ENCODE data around the gene WDR70. TPM values are rescaled to one million over a fixed set of nuclear protein-coding genes. Genes with fewer than 3 reads are reported as not detected.
"Not testable (repeated sequence)": the region's sequence is repeated elsewhere in the genome, so short reads cannot be mapped to it uniquely, and the experiment has no call there.

Gene WDR70
- total RNA-seq, 3 donors from 2014 or later (not counting 1 experiment from before 2014, with no cell fraction given) = 36.3 to 47.0 (median 41.3) TPM

- Mint-ChIP-seq H3K4me3 (no peak overlapping the region), H3K36me3 (no peaks in the 10 kb centered on the region), H3K9me3 (no peaks in the 10 kb centered on the region), H3K27ac (peak overlapping the region in 1 of 2 donors; percentile 10), H3K27me3 (ENCODE audit: low read depth in 2 of 2) (no peaks in the 10 kb centered on the region), H3K4me1 (no peaks in the 10 kb centered on the region)
- Histone ChIP-seq H3K36me3 (ENCODE audit: control insufficient read depth, insufficient read depth, low read length) (peaks cover 6% of the 10 kb centered on the region), H3K27me3 (ENCODE audit: control insufficient read depth, insufficient read depth, low read length) (no peaks in the 10 kb centered on the region), H3K4me1 (ENCODE audit: control insufficient read depth, insufficient read depth, low read length) (no peaks in the 10 kb centered on the region), H3K4me3 (ENCODE audit: low read length) (no peak overlapping the region), H3K9me3 (ENCODE audit: control insufficient read depth, insufficient read depth, low read length) (no peaks in the 10 kb centered on the region), H3K27ac (ENCODE audit: low read length) (no peak overlapping the region)
- intact Hi-C loops (cut with micrococcal nuclease) = no loop called here
- no peak for ATAC-seq
- DNase-seq = no peak
- TF ChIP-seq CTCF (IDR thresholded peaks at IDR 0.05) = no peak
- 96% methylated on average over 3 of the region's 3 CpGs for WGBS (ENCODE audit: insufficient coverage)
These were observed 57.2 kb downstream of the WDR70 start for GRCh38 chr5:37436146-37436934.

GRCh38 chr5:37437711-37438110, 58.6 kb downstream of the WDR70 start:
- no peaks in the 10 kb centered on the region for H3K9me3 ChIP-seq (ENCODE audit: control insufficient read depth, insufficient read depth, low read length)
- no peaks in the 10 kb centered on the region for H3K9me3 Mint-ChIP-seq
- DNase-seq (no peak), ATAC-seq (no peak)
- H3K4me1 Mint-ChIP-seq = no peaks in the 10 kb centered on the region
- no peaks in the 10 kb centered on the region for H3K4me1 ChIP-seq (ENCODE audit: control insufficient read depth, insufficient read depth, low read length)
- H3K27ac ChIP-seq (ENCODE audit: low read length) = no peak overlapping the region
- intact Hi-C loops (cut with micrococcal nuclease) = no loop called here
- H3K36me3 Mint-ChIP-seq = no peaks in the 10 kb centered on the region
- H3K4me3 ChIP-seq (ENCODE audit: low read length) = no peak overlapping the region
- no peaks in the 10 kb centered on the region for H3K27me3 Mint-ChIP-seq (ENCODE audit: low read depth in 2 of 2)
- no peaks in the 10 kb centered on the region for H3K27me3 ChIP-seq (ENCODE audit: control insufficient read depth, insufficient read depth, low read length)
- no peak overlapping the region for H3K4me3 Mint-ChIP-seq
- no CpG with 5 or more reads among the region's 2 CpGs for WGBS (ENCODE audit: insufficient coverage)
- no peak overlapping the region for H3K27ac Mint-ChIP-seq
- peaks cover 6% of the 10 kb centered on the region for H3K36me3 ChIP-seq (ENCODE audit: control insufficient read depth, insufficient read depth, low read length)
- no peak for TF ChIP-seq CTCF (IDR thresholded peaks at IDR 0.05)

- not testable (repeated sequence) for DNase-seq; H3K27me3 Mint-ChIP-seq (ENCODE audit: low read depth in 2 of 2)
- H3K36me3 Mint-ChIP-seq = peaks cover 15% of the 10 kb centered on the region
These were observed 66.7 kb downstream of the WDR70 start for GRCh38 chr5:37445783-37446182.

GRCh38 chr5:37448941-37449340, 69.8 kb downstream of the WDR70 start:
- no peak overlapping the region for H3K27ac ChIP-seq (ENCODE audit: low read length)
- DNase-seq (no peak), ATAC-seq (no peak)
- Mint-ChIP-seq H3K4me1 (no peaks in the 10 kb centered on the region), H3K9me3 (no peaks in the 10 kb centered on the region), H3K27ac (no peak overlapping the region), H3K36me3 (peaks cover 15% of the 10 kb centered on the region), H3K27me3 (ENCODE audit: low read depth in 2 of 2) (no peaks in the 10 kb centered on the region), H3K4me3 (no peak overlapping the region)
- H3K36me3 ChIP-seq (ENCODE audit: control insufficient read depth, insufficient read depth, low read length) = peaks cover 5% of the 10 kb centered on the region
- H3K27me3 ChIP-seq (ENCODE audit: control insufficient read depth, insufficient read depth, low read length) = no peaks in the 10 kb centered on the region
- WGBS (ENCODE audit: insufficient coverage) = 93% methylated on average over 5 of the region's 6 CpGs
- H3K9me3 ChIP-seq (ENCODE audit: control insufficient read depth, insufficient read depth, low read length) = no peaks in the 10 kb centered on the region
- TF ChIP-seq CTCF (IDR thresholded peaks at IDR 0.05) = no peak
- intact Hi-C loops (cut with micrococcal nuclease) = no loop called here
- no peak overlapping the region for H3K4me3 ChIP-seq (ENCODE audit: low read length)
- H3K4me1 ChIP-seq (ENCODE audit: control insufficient read depth, insufficient read depth, low read length) = no peaks in the 10 kb centered on the region

More at GRCh38 chr5:37445783-37446182, 66.7 kb downstream of the WDR70 start:
- no CpG with 5 or more reads among the region's 3 CpGs for WGBS (ENCODE audit: insufficient coverage)
- H3K27me3 ChIP-seq (ENCODE audit: control insufficient read depth, insufficient read depth, low read length); ATAC-seq; H3K4me1 ChIP-seq (ENCODE audit: control insufficient read depth, insufficient read depth, low read length); intact Hi-C loops (cut with micrococcal nuclease); H3K4me3 ChIP-seq (ENCODE audit: low read length); H3K36me3 ChIP-seq (ENCODE audit: control insufficient read depth, insufficient read depth, low read length); H3K27ac ChIP-seq (ENCODE audit: low read length); H3K9me3 Mint-ChIP-seq; H3K27ac Mint-ChIP-seq; H3K9me3 ChIP-seq (ENCODE audit: control insufficient read depth, insufficient read depth, low read length); H3K4me1 Mint-ChIP-seq; H3K4me3 Mint-ChIP-seq: not testable (repeated sequence)

- WGBS (ENCODE audit: insufficient coverage) = 100% methylated on average over 3 of the region's 3 CpGs
- H3K27ac ChIP-seq (ENCODE audit: low read length); intact Hi-C loops (cut with micrococcal nuclease); H3K36me3 Mint-ChIP-seq; H3K4me1 Mint-ChIP-seq; DNase-seq; H3K4me3 Mint-ChIP-seq; ATAC-seq; H3K36me3 ChIP-seq (ENCODE audit: control insufficient read depth, insufficient read depth, low read length); H3K27me3 ChIP-seq (ENCODE audit: control insufficient read depth, insufficient read depth, low read length); H3K9me3 Mint-ChIP-seq; H3K9me3 ChIP-seq (ENCODE audit: control insufficient read depth, insufficient read depth, low read length); H3K4me3 ChIP-seq (ENCODE audit: low read length); H3K4me1 ChIP-seq (ENCODE audit: control insufficient read depth, insufficient read depth, low read length); H3K27me3 Mint-ChIP-seq (ENCODE audit: low read depth in 2 of 2); H3K27ac Mint-ChIP-seq: not testable (repeated sequence)
These were observed 72.9 kb downstream of the WDR70 start for GRCh38 chr5:37451991-37452390.

GRCh38 chr5:37453252-37453651, 74.1 kb downstream of the WDR70 start:
- H3K9me3 Mint-ChIP-seq; H3K4me3 ChIP-seq (ENCODE audit: low read length); H3K27ac Mint-ChIP-seq; DNase-seq; H3K36me3 ChIP-seq (ENCODE audit: control insufficient read depth, insufficient read depth, low read length); H3K36me3 Mint-ChIP-seq; H3K4me1 Mint-ChIP-seq; H3K4me1 ChIP-seq (ENCODE audit: control insufficient read depth, insufficient read depth, low read length); ATAC-seq; H3K27me3 Mint-ChIP-seq (ENCODE audit: low read depth in 2 of 2); H3K4me3 Mint-ChIP-seq; H3K27ac ChIP-seq (ENCODE audit: low read length); H3K27me3 ChIP-seq (ENCODE audit: control insufficient read depth, insufficient read depth, low read length); H3K9me3 ChIP-seq (ENCODE audit: control insufficient read depth, insufficient read depth, low read length); intact Hi-C loops (cut with micrococcal nuclease): not testable (repeated sequence)
- 99% methylated on average over 6 of the region's 7 CpGs for WGBS (ENCODE audit: insufficient coverage)
